Ovary (tissue), 3 donors: ENCODE measurements around the gene MPRIP.

Source experiments
- POLR2A ChIP-seq: fragments of 450-650 bp; IDR thresholded peaks from one replicate; pipeline ENCODE4 v1.6.1; 2017; ENCODE audit warnings: antibody characterized with exemption, mild to moderate bottlenecking, moderate library complexity
- TF ChIP-seq, protein P1 (sequence below), 3 donors: fragments of 450-650 bp in 2 of 3; fragments of 200-600 bp in 1 of 3; IDR thresholded peaks; one replicate each; pipeline versions ENCODE4 v1.5.1 to v1.8.0; 2016 to 2022; ENCODE audit warnings: antibody characterized with exemption in 3 of 3, mild to moderate bottlenecking in 1 of 3
- donor health status: DM: no; HTN: no; CAD: no.

DNA sequence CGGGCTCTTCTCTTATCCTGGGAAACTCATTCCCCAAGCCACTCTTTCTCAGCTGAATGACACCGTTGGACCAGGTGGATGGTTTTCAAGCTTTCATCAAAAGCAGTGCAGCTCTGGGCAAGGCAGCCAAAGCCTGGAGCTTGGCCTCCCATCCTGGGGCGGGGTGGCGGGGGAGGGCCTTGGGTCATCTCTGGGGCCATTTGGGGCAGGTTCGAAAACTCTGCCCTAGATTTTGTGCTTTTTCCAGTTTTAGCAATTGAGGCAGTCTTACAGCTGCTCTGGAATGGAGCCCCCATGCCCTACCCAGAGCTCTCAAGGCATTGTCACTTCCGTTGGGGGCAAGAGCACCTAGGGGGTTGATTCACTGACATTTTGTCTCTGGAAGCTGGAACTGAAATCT lies 9.1 kb downstream of the MPRIP start:
- no peak for TF ChIP-seq POLR2A
- TF ChIP-seq, protein P1, sequence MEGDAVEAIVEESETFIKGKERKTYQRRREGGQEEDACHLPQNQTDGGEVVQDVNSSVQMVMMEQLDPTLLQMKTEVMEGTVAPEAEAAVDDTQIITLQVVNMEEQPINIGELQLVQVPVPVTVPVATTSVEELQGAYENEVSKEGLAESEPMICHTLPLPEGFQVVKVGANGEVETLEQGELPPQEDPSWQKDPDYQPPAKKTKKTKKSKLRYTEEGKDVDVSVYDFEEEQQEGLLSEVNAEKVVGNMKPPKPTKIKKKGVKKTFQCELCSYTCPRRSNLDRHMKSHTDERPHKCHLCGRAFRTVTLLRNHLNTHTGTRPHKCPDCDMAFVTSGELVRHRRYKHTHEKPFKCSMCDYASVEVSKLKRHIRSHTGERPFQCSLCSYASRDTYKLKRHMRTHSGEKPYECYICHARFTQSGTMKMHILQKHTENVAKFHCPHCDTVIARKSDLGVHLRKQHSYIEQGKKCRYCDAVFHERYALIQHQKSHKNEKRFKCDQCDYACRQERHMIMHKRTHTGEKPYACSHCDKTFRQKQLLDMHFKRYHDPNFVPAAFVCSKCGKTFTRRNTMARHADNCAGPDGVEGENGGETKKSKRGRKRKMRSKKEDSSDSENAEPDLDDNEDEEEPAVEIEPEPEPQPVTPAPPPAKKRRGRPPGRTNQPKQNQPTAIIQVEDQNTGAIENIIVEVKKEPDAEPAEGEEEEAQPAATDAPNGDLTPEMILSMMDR (IDR thresholded peaks at IDR 0.05): no peak
